B cell (primary cell): ENCODE data around the gene IFITM1. TPM values are rescaled to one million over a fixed set of nuclear protein-coding genes. Genes with fewer than 3 reads are reported as not detected.
A peak's percentile ranks its signal among the peaks of the same experiment; 100 is the strongest.

Source experiments
- ATAC-seq: fragments of 200-7000 bp; cut with Tn5 transposase; one replicate; pipeline ENCODE4 v1.10.0; 2021; ENCODE audit warnings: low read depth, mild to moderate bottlenecking, moderate number of reproducible peaks, moderate library complexity
- CTCF ChIA-PET: fragments of 350-600 bp; sonication (Branson Sonifier 250); formaldehyde crosslinking; loops from one replicate; lab custom pipeline; 2021; ENCODE audit warnings: antibody characterized with exemption, inconsistent platforms; lab: Charles Lee
- POLR2A ChIA-PET: fragments of 350-600 bp; sonication (Branson Sonifier 250); formaldehyde crosslinking; loops from one replicate; lab custom pipeline; 2021; ENCODE audit warnings: antibody characterized with exemption; lab: Charles Lee
- DNase-seq: peaks from one replicate; pipeline ENCODE4 v3.0.0; 2013
- H2AFZ ChIP-seq: 2 replicates; pipeline ENCODE4 v1.6.1; 2012; ENCODE audit warnings: mild to moderate bottlenecking, low read depth, low read length; ENCODE audit not compliant: insufficient read depth, poor library complexity, severe bottlenecking
- H3K27ac ChIP-seq, 2 donors: 1 replicate in 1 of 2; 2 replicates in 1 of 2; pipeline ENCODE4 v1.5.1; 2012 to 2013; ENCODE audit warnings: low read length in 2 of 2, mild to moderate bottlenecking in 2 of 2, moderate library complexity in 1 of 2
- H3K27me3 ChIP-seq, 4 experiments: fragments of 200-600 bp in 1 of 4; sonication (generic) in 1 of 4; replicated peaks in 1 of 4; 1 replicate in 2 of 4; 2 replicates in 2 of 4; pipeline versions ENCODE4 v1.6.1 to v1.7.0; 2013 to 2016; ENCODE audit warnings: low read length in 3 of 4, mild to moderate bottlenecking in 2 of 4, mixed read lengths in 1 of 4, moderate library complexity in 1 of 4; ENCODE audit not compliant: insufficient read depth in 4 of 4, control insufficient read depth in 3 of 4; ENCODE audit errors: control extremely low read depth in 1 of 4
- H3K36me3 ChIP-seq, 2 experiments: replicated peaks in 1 of 2; 1 replicate in 1 of 2; 2 replicates in 1 of 2; pipeline versions ENCODE4 v1.6.1 to v1.7.1; 2013; ENCODE audit warnings: low read length in 1 of 2; ENCODE audit not compliant: insufficient read depth in 2 of 2, control insufficient read depth in 1 of 2; ENCODE audit errors: control extremely low read depth in 1 of 2, extremely low read depth in 1 of 2
- H3K4me1 ChIP-seq, 2 donors: fragments of 200-600 bp in 1 of 2; sonication (generic) in 1 of 2; 1 replicate in 1 of 2; 2 replicates in 1 of 2; pipeline versions ENCODE4 v1.5.1 to v1.6.1; 2013 to 2017; ENCODE audit warnings: low read length in 2 of 2; ENCODE audit not compliant: control insufficient read depth in 2 of 2, insufficient read depth in 2 of 2
- H3K4me2 ChIP-seq: replicated peaks from 2 replicates; pipeline ENCODE3; 2012; ENCODE audit warnings: mild to moderate bottlenecking, low read depth, low read length; ENCODE audit not compliant: poor library complexity, severe bottlenecking
- H3K4me3 ChIP-seq, 5 experiments: fragments of 200-600 bp in 1 of 5; sonication (generic) in 1 of 5; 1 replicate in 3 of 5; 2 replicates in 2 of 5; pipeline versions ENCODE4 v1.5.1 to v1.7.0; 2011 to 2016; ENCODE audit warnings: low read length in 4 of 5, mild to moderate bottlenecking in 4 of 5, low read depth in 2 of 5, control low read depth in 1 of 5, moderate library complexity in 1 of 5; ENCODE audit not compliant: insufficient read depth in 1 of 5; ENCODE audit errors: control extremely low read depth in 1 of 5, extremely low read depth in 1 of 5
- H3K79me2 ChIP-seq: fragments of 200-600 bp; sonication (generic); one replicate; pipeline ENCODE4 v1.6.0; 2016; ENCODE audit warnings: low read length; ENCODE audit not compliant: control insufficient read depth, insufficient read depth
- H3K9ac ChIP-seq: fragments of 200-600 bp; sonication (generic); 2 replicates; pipeline ENCODE4 v1.6.1; 2017; ENCODE audit warnings: mild to moderate bottlenecking, low read length, moderate library complexity
- H3K9me3 ChIP-seq, 3 donors: one replicate each; pipeline versions ENCODE4 v1.6.1 to v1.7.1; 2013; ENCODE audit warnings: low read length in 2 of 3; ENCODE audit not compliant: control insufficient read depth in 2 of 3, insufficient read depth in 1 of 3; ENCODE audit errors: control extremely low read depth in 1 of 3
- H4K20me1 ChIP-seq: 2 replicates; pipeline ENCODE4 v1.6.0; 2012; ENCODE audit warnings: mild to moderate bottlenecking, low read length; ENCODE audit not compliant: insufficient read depth, control insufficient read depth, poor library complexity, severe bottlenecking
- H3K27ac Mint-ChIP-seq: one replicate; pipeline ENCODE4 v1.8.0; 2021; ENCODE audit warnings: mixed read lengths
- H3K27me3 Mint-ChIP-seq: one replicate; pipeline ENCODE4 v1.8.0; 2021; ENCODE audit warnings: mixed read lengths
- H3K4me1 Mint-ChIP-seq: one replicate; pipeline ENCODE4 v1.8.0; 2021; ENCODE audit warnings: mixed read lengths
- H3K4me3 Mint-ChIP-seq: one replicate; pipeline ENCODE4 v1.8.0; 2021; ENCODE audit warnings: mixed read lengths
- H3K9me3 Mint-ChIP-seq: one replicate; pipeline ENCODE4 v1.8.0; 2022; ENCODE audit warnings: mixed read lengths; ENCODE audit not compliant: insufficient read depth
- CTCF ChIP-seq: fragments of 200-600 bp; IDR thresholded peaks from one replicate; pipeline ENCODE4 v1.8.0; 2022; ENCODE audit warnings: antibody characterized with exemption, mild to moderate bottlenecking
- EZH2 ChIP-seq: IDR thresholded peaks from 2 replicates; pipeline ENCODE4 v1.6.1; 2012; ENCODE audit warnings: borderline replicate concordance, low read depth, mild to moderate bottlenecking, moderate library complexity, low read length; ENCODE audit not compliant: insufficient read depth, poor library complexity, severe bottlenecking
- WGBS: methylation state at CpG from one replicate; pipeline ENCODE4 v1.1.5; 2013; ENCODE audit warnings: missing lambda C conversion rate; ENCODE audit not compliant: insufficient coverage; 5-methylcytosine and 5-hydroxymethylcytosine counted together
- intact Hi-C: fragments of 100-400 bp; cut with micrococcal nuclease; formaldehyde crosslinking; loops from one replicate; pipeline ENCODE4 v1.10.0; 2022
- polyA plus RNA-seq: library from polyadenylated mRNA; depleted of rRNA; stranded (reverse); fragments of >200 nt; gene quantifications from 2 replicates; pipeline ENCODE4 v1.2.3, GENCODE V29; 2012
- total RNA-seq, 2 donors: library from RNA; stranded (reverse); fragments of 120-200 nt in 1 of 2; gene quantifications; 1 replicate in 1 of 2; 2 replicates in 1 of 2; pipeline versions ENCODE4 v1.2.3 to v1.2.4, GENCODE V29; 2013 to 2022

IFITM1 gene
- total and polyA plus RNA-seq, 2 donors (not counting 1 experiment from before 2014, with no cell fraction given) = 19.5 to 83.7 TPM

- Histone ChIP-seq H3K9me3 (no peaks in the 10 kb centered on the region), H3K79me2 (no peaks in the 10 kb centered on the region), H3K4me3 (no peak overlapping the region), H3K27ac (peak overlapping the region in 1 of 2 donors; percentile 40), H2AFZ (no peak overlapping the region), H3K4me1 (peaks cover 16 to 28% of the 10 kb centered on the region in 2 donors), H3K36me3 (no peaks in the 10 kb centered on the region), H3K9ac (no peak overlapping the region), H3K4me2 (no peak overlapping the region), H3K27me3 (no peaks in the 10 kb centered on the region), H4K20me1 (no peaks in the 10 kb centered on the region)
- Mint-ChIP-seq H3K9me3 (no peaks in the 10 kb centered on the region), H3K4me1 (peaks cover 27% of the 10 kb centered on the region), H3K27ac (peak overlapping the region; percentile 79), H3K27me3 (no peaks in the 10 kb centered on the region), H3K4me3 (no peak overlapping the region)
- ATAC-seq = no peak
- TF ChIP-seq CTCF = no peak
- TF ChIP-seq EZH2 = no peak
- intact Hi-C loops = no loop called here
- DNase-seq = no peak
- 69% methylated on average over 9 of the region's 16 CpGs for WGBS
- ChIA-PET POLR2A (interaction anchor here (1.1 kb wide), 1 partner anchor 99 kb away, joined by 3 read pairs; no protein-coding TSS in a partner anchor), CTCF (interaction anchor here (0.8 to 5.3 kb wide), 4 partner anchors 47 to 103 kb away, joined by 3 to 82 read pairs (median 5); partner anchors contain the start of gene PTDSS2)
Measured at GRCh38 chr11:353179-353873, 39.5 kb downstream of the IFITM1 start.
